Progenitor cell of endocrine pancreas (in vitro differentiated cells): ENCODE results near the gene RFC5. TPM values are rescaled to one million over a fixed set of nuclear protein-coding genes. Genes with fewer than 3 reads are reported as not detected.

Experiments
- DNase-seq: peaks from one replicate; pipeline ENCODE4 v3.0.0; 2021; ENCODE audit warnings: low spot score; ENCODE audit not compliant: unreplicated experiment
- H3K27ac Mint-ChIP-seq: 2 replicates; pipeline ENCODE4 v1.8.0; 2021; ENCODE audit warnings: mild to moderate bottlenecking, moderate library complexity, mixed read lengths
- H3K27me3 Mint-ChIP-seq: 2 replicates; pipeline ENCODE4 v1.8.0; 2021; ENCODE audit warnings: mixed read lengths
- H3K36me3 Mint-ChIP-seq: 2 replicates; pipeline ENCODE4 v1.8.0; 2022; ENCODE audit warnings: mixed read lengths; ENCODE audit not compliant: insufficient read depth
- H3K4me1 Mint-ChIP-seq: 2 replicates; pipeline ENCODE4 v1.8.0; 2021; ENCODE audit warnings: low read depth, mixed read lengths
- H3K4me3 Mint-ChIP-seq: 2 replicates; pipeline ENCODE4 v1.8.0; 2021; ENCODE audit warnings: low read depth, mild to moderate bottlenecking, moderate library complexity, mixed read lengths
- H3K9me3 Mint-ChIP-seq: 2 replicates; pipeline ENCODE4 v1.8.0; 2021; ENCODE audit warnings: low read depth, mixed read lengths
- CTCF ChIP-seq: fragments of 200-600 bp; sonication (generic); IDR thresholded peaks from one replicate; pipeline ENCODE4 v1.5.0; 2021; ENCODE audit warnings: antibody characterized with exemption, mild to moderate bottlenecking; ENCODE audit not compliant: unreplicated experiment
- total RNA-seq: library from RNA; stranded (reverse); gene quantifications from 2 replicates; pipeline ENCODE4 v1.2.1, GENCODE V29; 2021

RFC5 gene
- total RNA-seq, 1 donor from 2014 or later, result 37.4 TPM

GRCh38 chr12:117968826-117969659, 47.5 kb upstream of the RFC5 start, which contains the start of gene KSR2:
KSR2 (minus strand) TSS chr12:117968990; CDS start chr12:117968255, 735 bp downstream.
- peak within 1 kb of the TSS; percentile 87 for H3K4me3 Mint-ChIP-seq
- peaks cover 39% of the 10 kb centered on the region for H3K27me3 Mint-ChIP-seq
- DNase-seq, result peak; percentile 81
- peaks cover 10% of the 10 kb centered on the region for H3K9me3 Mint-ChIP-seq
- no peaks in the 10 kb centered on the region for H3K36me3 Mint-ChIP-seq
- peak within 1 kb of the TSS; percentile 96 for H3K27ac Mint-ChIP-seq
- TF ChIP-seq CTCF, result no peak
- H3K4me1 Mint-ChIP-seq, result peaks cover 13% of the 10 kb centered on the region

- DNase-seq, result no peak
- peaks cover 31% of the 10 kb centered on the region for H3K27me3 Mint-ChIP-seq
- H3K27ac Mint-ChIP-seq, result no peak overlapping the region
- H3K36me3 Mint-ChIP-seq, result no peaks in the 10 kb centered on the region
- H3K9me3 Mint-ChIP-seq, result peaks cover 10% of the 10 kb centered on the region
- H3K4me1 Mint-ChIP-seq, result peaks cover 13% of the 10 kb centered on the region
- H3K4me3 Mint-ChIP-seq, result peak overlapping the region; percentile 87
- TF ChIP-seq CTCF, result no peak
These were observed 46.2 kb upstream of the RFC5 start for GRCh38 chr12:117970334-117970733.

GRCh38 chr12:117972301-117972700, 44.2 kb upstream of the RFC5 start:
- no peak for DNase-seq
- peaks cover 10% of the 10 kb centered on the region for H3K9me3 Mint-ChIP-seq
- H3K27ac Mint-ChIP-seq, result no peak overlapping the region
- H3K4me1 Mint-ChIP-seq, result peaks cover 12% of the 10 kb centered on the region
- H3K36me3 Mint-ChIP-seq, result no peaks in the 10 kb centered on the region
- peaks cover 16% of the 10 kb centered on the region for H3K27me3 Mint-ChIP-seq
- TF ChIP-seq CTCF, result no peak
- no peak overlapping the region for H3K4me3 Mint-ChIP-seq

GRCh38 chr12:117975006-117975405, 41.5 kb upstream of the RFC5 start:
- Mint-ChIP-seq H3K4me3 (no peak overlapping the region), H3K27me3 (peaks cover 11% of the 10 kb centered on the region), H3K4me1 (no peaks in the 10 kb centered on the region), H3K9me3 (peaks cover 10% of the 10 kb centered on the region), H3K36me3 (no peaks in the 10 kb centered on the region), H3K27ac (no peak overlapping the region)
- no peak for DNase-seq
- no peak for TF ChIP-seq CTCF

GRCh38 chr12:117977373-117977772, 39.1 kb upstream of the RFC5 start:
- Mint-ChIP-seq H3K4me3 (no peak overlapping the region), H3K27ac (no peak overlapping the region), H3K9me3 (no peaks in the 10 kb centered on the region), H3K36me3 (no peaks in the 10 kb centered on the region), H3K27me3 (peaks cover 13% of the 10 kb centered on the region), H3K4me1 (no peaks in the 10 kb centered on the region)
- TF ChIP-seq CTCF, result no peak
- DNase-seq, result no peak
